Activated CD4-positive, alpha-beta T cell treated with anti-CD3 and anti-CD28 coated beads, Interleukin-2, Interleukin-6, amounts not matched to agents 100 ng/mL and 50 ng/mL, durations not matched to agents 16 hours and 8 hours (primary cell): ENCODE data around the gene PMCH.
"Not testable (repeated sequence)": the region's sequence is repeated elsewhere in the genome, so short reads cannot be mapped to it uniquely, and the experiment has no call there.

Experiments
- DNase-seq: peaks from one replicate; pipeline ENCODE4 v3.0.0-alpha.2; 2020

The PMCH gene

GRCh38 chr12:102197789-102198188, at the start of gene PMCH:
Gene PMCH, minus strand, starts transcription at chr12:102197833. Its CDS starts 63 bp downstream, at chr12:102197770.
- peak; percentile 69 for DNase-seq

GRCh38 chr12:102240859-102241258, 43.2 kb upstream of the PMCH start:
- not testable (repeated sequence) for DNase-seq

GRCh38 chr12:102234599-102234998, 37.0 kb upstream of the PMCH start:
- no peak for DNase-seq

- no peak for DNase-seq
These were observed 34.8 kb upstream of the PMCH start for GRCh38 chr12:102232446-102232845.

- no peak for DNase-seq
These were observed 34.4 kb upstream of the PMCH start for GRCh38 chr12:102232036-102232435.

- no peak for DNase-seq
These were observed 30.3 kb upstream of the PMCH start for GRCh38 chr12:102227954-102228353.

- DNase-seq: no peak
These were observed 23.1 kb upstream of the PMCH start for GRCh38 chr12:102220736-102221135.

- no peak for DNase-seq
These were observed 18.5 kb upstream of the PMCH start for GRCh38 chr12:102215992-102216691.

- peak; percentile 6 for DNase-seq
These were observed 6.4 kb upstream of the PMCH start for GRCh38 chr12:102204025-102204424.

GRCh38 chr12:102202556-102202955, 4.9 kb upstream of the PMCH start:
- DNase-seq: no peak

- no peak for DNase-seq
These were observed 3.9 kb upstream of the PMCH start for GRCh38 chr12:102201436-102202061.

GRCh38 chr12:102195826-102196225, 1.8 kb downstream of the PMCH start:
- no peak for DNase-seq

GRCh38 chr12:102182635-102183034, 15.0 kb downstream of the PMCH start:
- DNase-seq: peak; percentile 10

- no peak for DNase-seq
These were observed 22.9 kb downstream of the PMCH start for GRCh38 chr12:102174761-102175160.

GRCh38 chr12:102174117-102174516, 23.5 kb downstream of the PMCH start:
- no peak for DNase-seq

GRCh38 chr12:102172436-102172835, 25.2 kb downstream of the PMCH start:
- DNase-seq: no peak

GRCh38 chr12:102171951-102172350, 25.7 kb downstream of the PMCH start:
- no peak for DNase-seq

GRCh38 chr12:102169922-102170621, 27.6 kb downstream of the PMCH start:
- DNase-seq: peak; percentile 42

- DNase-seq: peak; percentile 50
These were observed 29.6 kb downstream of the PMCH start for GRCh38 chr12:102167821-102168604.

- no peak for DNase-seq
These were observed 34.2 kb downstream of the PMCH start for GRCh38 chr12:102163383-102163782.

GRCh38 chr12:102155206-102155605, 42.4 kb downstream of the PMCH start:
- not testable (repeated sequence) for DNase-seq

- DNase-seq: not testable (repeated sequence)
These were observed 50.5 kb downstream of the PMCH start for GRCh38 chr12:102147062-102147587.
